GM12878 (cell line): ENCODE data around the gene SYNCRIP. TPM values are rescaled to one million over a fixed set of nuclear protein-coding genes. Genes with fewer than 3 reads are reported as not detected.
A peak's percentile ranks its signal among the peaks of the same experiment; 100 is the strongest.

Source experiments
- BACH1 ChIP-seq: fragments of 450-650 bp; IDR thresholded peaks from 2 replicates; pipeline ENCODE4 v1.6.1; 2017; ENCODE audit warnings: mild to moderate bottlenecking, borderline replicate concordance
- BCL11A ChIP-seq: IDR thresholded peaks from 2 replicates; pipeline ENCODE4 v1.6.1; 2011; ENCODE audit warnings: low read depth, low read length
- BCL3 ChIP-seq: IDR thresholded peaks from 2 replicates; pipeline ENCODE4 v1.6.1; 2011; ENCODE audit warnings: borderline replicate concordance, low read depth, mild to moderate bottlenecking, moderate library complexity, low read length; ENCODE audit not compliant: insufficient read depth, poor library complexity, severe bottlenecking
- CBFB ChIP-seq: IDR thresholded peaks from 2 replicates; pipeline ENCODE4 v1.6.1; 2016; ENCODE audit warnings: antibody characterized with exemption, low read depth
- CBX3 ChIP-seq: fragments of 200-600 bp; sonication (generic); IDR thresholded peaks from 2 replicates; pipeline ENCODE4 v1.6.1; 2016; ENCODE audit warnings: low read depth, borderline replicate concordance
- EED ChIP-seq: sonication (generic); IDR thresholded peaks from 2 replicates; pipeline ENCODE4 v1.6.1; 2016; ENCODE audit warnings: antibody characterized with exemption, low read depth
- ETV6 ChIP-seq, 2 experiments: fragments of 450-650 bp in 1 of 2; IDR thresholded peaks in 1 of 2; conservative IDR thresholded peaks in 1 of 2; 2 replicates each; pipeline ENCODE4 v1.6.1; 2014; ENCODE audit warnings: antibody characterized with exemption in 1 of 2, borderline replicate concordance in 1 of 2, low read depth in 1 of 2, mild to moderate bottlenecking in 1 of 2, moderate library complexity in 1 of 2
- JUND ChIP-seq: IDR thresholded peaks from 2 replicates; pipeline ENCODE4 v1.6.1; 2012; ENCODE audit warnings: low read depth, mild to moderate bottlenecking, low read length, improper control_type of control experiment, moderate library complexity
- MXI1 ChIP-seq: fragments of 150-350 bp; IDR thresholded peaks from 2 replicates; pipeline ENCODE4 v1.6.1; 2011; ENCODE audit warnings: low read depth, mild to moderate bottlenecking, inconsistent platforms, low read length, improper control_type of control experiment
- MYC ChIP-seq: IDR thresholded peaks from 2 replicates; pipeline ENCODE4 v1.6.1; 2011; ENCODE audit warnings: mild to moderate bottlenecking, low read length, moderate library complexity, inconsistent platforms; ENCODE audit not compliant: insufficient read depth, insufficient replicate concordance, insufficient read length, severe bottlenecking
- NFYA ChIP-seq: IDR thresholded peaks from 2 replicates; pipeline ENCODE4 v1.6.1; 2011; ENCODE audit warnings: low read depth, mild to moderate bottlenecking, low read length, improper control_type of control experiment, borderline replicate concordance
- SIN3A ChIP-seq: IDR thresholded peaks from 2 replicates; pipeline ENCODE4 v1.6.1; 2012; ENCODE audit warnings: low read depth, low read length, improper control_type of control experiment
- SIX5 ChIP-seq: IDR thresholded peaks from 2 replicates; pipeline ENCODE4 v1.6.1; 2011; ENCODE audit warnings: mild to moderate bottlenecking, low read depth, low read length, moderate library complexity; ENCODE audit not compliant: severe bottlenecking
- SMAD1 ChIP-seq: fragments of 450-650 bp; IDR thresholded peaks from 2 replicates; pipeline ENCODE4 v1.6.1; 2018; ENCODE audit warnings: mild to moderate bottlenecking, low read depth; ENCODE audit not compliant: partially characterized antibody
- SPI1 ChIP-seq: IDR thresholded peaks from 2 replicates; pipeline ENCODE4 v1.6.1; 2011; ENCODE audit warnings: low read depth, mild to moderate bottlenecking, low read length, moderate library complexity, borderline replicate concordance; ENCODE audit not compliant: insufficient read depth
- STAT1 ChIP-seq: fragments of 450-650 bp; conservative IDR thresholded peaks from 2 replicates; pipeline ENCODE4 v1.6.1; 2014; ENCODE audit warnings: antibody characterized with exemption, mild to moderate bottlenecking
- STAT3 ChIP-seq: IDR thresholded peaks from 2 replicates; pipeline ENCODE4 v1.6.1; 2011; ENCODE audit warnings: low read depth, low read length, improper control_type of control experiment
- TBL1XR1 ChIP-seq: IDR thresholded peaks from 2 replicates; pipeline ENCODE4 v1.6.1; 2012; ENCODE audit warnings: low read depth, low read length, improper control_type of control experiment
- ZBTB11 ChIP-seq: fragments of 450-650 bp; formaldehyde crosslinking; IDR thresholded peaks from 2 replicates; pipeline ENCODE4 v1.5.0; 2022; ENCODE audit warnings: mild to moderate bottlenecking, missing genetic modification characterization
- ZSCAN29 ChIP-seq: fragments of 450-650 bp; IDR thresholded peaks from 2 replicates; pipeline ENCODE4 v1.6.1; 2017; ENCODE audit warnings: mild to moderate bottlenecking, moderate library complexity
- polyA plus RNA-seq, 11 experiments: library from polyadenylated mRNA; depleted of rRNA in 4 of 11; unstranded in 6 of 11; stranded (reverse) in 5 of 11; fragments of >200 nt; fragmentation: Nextera tagmentation in 4 of 11; fragmentation: Illumina TruSeq in 1 of 11; extraction: Ambion mirVana in 4 of 11; extraction: Trizol in 1 of 11; gene quantifications; 1 replicate in 1 of 11; 2 replicates in 10 of 11; pipeline versions ENCODE4 v1.2.1 to v1.2.3, GENCODE V29; 2011 to 2016; ENCODE audit warnings: inconsistent platforms in 2 of 11, missing spikeins in 2 of 11, low read depth in 1 of 11
- total RNA-seq, 4 experiments: library from RNA; depleted of rRNA in 3 of 4; stranded (reverse); fragments of >200 nt in 3 of 4; fragmentation: Illumina TruSeq in 1 of 4; extraction: Trizol in 1 of 4; gene quantifications; 2 replicates each; pipeline versions ENCODE4 v1.2.1 to v1.2.3, GENCODE V29; 2013 to 2021
- TF ChIP-seq, protein P1 (sequence below): fragments of 450-650 bp; formaldehyde crosslinking; IDR thresholded peaks from 2 replicates; pipeline ENCODE4 v1.4.0; 2020; ENCODE audit warnings: mild to moderate bottlenecking, moderate library complexity

Gene SYNCRIP
- total and polyA plus RNA-seq, 10 of the 15 experiments (the other 5 are each of a cell fraction or from before 2014, with no cell fraction given): 28.4 to 255 (median 131) TPM

GRCh38 chr6:85641897-85642773 lies 551 bp downstream of the SYNCRIP start (continued):
- TF ChIP-seq, protein P1, sequence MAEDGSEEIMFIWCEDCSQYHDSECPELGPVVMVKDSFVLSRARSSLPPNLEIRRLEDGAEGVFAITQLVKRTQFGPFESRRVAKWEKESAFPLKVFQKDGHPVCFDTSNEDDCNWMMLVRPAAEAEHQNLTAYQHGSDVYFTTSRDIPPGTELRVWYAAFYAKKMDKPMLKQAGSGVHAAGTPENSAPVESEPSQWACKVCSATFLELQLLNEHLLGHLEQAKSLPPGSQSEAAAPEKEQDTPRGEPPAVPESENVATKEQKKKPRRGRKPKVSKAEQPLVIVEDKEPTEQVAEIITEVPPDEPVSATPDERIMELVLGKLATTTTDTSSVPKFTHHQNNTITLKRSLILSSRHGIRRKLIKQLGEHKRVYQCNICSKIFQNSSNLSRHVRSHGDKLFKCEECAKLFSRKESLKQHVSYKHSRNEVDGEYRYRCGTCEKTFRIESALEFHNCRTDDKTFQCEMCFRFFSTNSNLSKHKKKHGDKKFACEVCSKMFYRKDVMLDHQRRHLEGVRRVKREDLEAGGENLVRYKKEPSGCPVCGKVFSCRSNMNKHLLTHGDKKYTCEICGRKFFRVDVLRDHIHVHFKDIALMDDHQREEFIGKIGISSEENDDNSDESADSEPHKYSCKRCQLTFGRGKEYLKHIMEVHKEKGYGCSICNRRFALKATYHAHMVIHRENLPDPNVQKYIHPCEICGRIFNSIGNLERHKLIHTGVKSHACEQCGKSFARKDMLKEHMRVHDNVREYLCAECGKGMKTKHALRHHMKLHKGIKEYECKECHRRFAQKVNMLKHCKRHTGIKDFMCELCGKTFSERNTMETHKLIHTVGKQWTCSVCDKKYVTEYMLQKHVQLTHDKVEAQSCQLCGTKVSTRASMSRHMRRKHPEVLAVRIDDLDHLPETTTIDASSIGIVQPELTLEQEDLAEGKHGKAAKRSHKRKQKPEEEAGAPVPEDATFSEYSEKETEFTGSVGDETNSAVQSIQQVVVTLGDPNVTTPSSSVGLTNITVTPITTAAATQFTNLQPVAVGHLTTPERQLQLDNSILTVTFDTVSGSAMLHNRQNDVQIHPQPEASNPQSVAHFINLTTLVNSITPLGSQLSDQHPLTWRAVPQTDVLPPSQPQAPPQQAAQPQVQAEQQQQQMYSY (CRISPR knock-in tag): no peak
- TF ChIP-seq ZBTB11 (CRISPR knock-in tag) (no peak), TBL1XR1 (no peak), EED (0 out of 2 replicates have a peak, but pooled peaks have one; percentile 24), BACH1 (peak; percentile 41), SPI1 (peak; percentile 66; the same call in 1 of the 2 replicates), BCL3 (no peak), NFYA (no peak), CBFB (no peak), JUND (no peak), CBX3 (no peak), STAT3 (no peak), MYC (peak; percentile 35), SMAD1 (no peak), STAT1 (no peak), SIX5 (no peak), ZSCAN29 (no peak), SIN3A (peak; percentile 25), BCL11A (no peak), ETV6 (conservative IDR thresholded peaks at IDR 0.05 in 1 of 2, IDR thresholded peaks at IDR 0.05 in 1 of 2; ENCODE audit: borderline replicate concordance in 1 of 2, low read depth in 1 of 2) (no peak), MXI1 (peak; percentile 91)
